GM12874 (cell line): Measurements from ENCODE around the gene TMEM208.

ENCODE experiments used
- CTCF ChIP-seq: IDR thresholded peaks from 2 replicates; pipeline ENCODE4 v1.5.1; 2011; ENCODE audit warnings: low read depth, mild to moderate bottlenecking, control low read depth, low read length, moderate library complexity; ENCODE audit not compliant: insufficient read depth

TMEM208 gene

GRCh38 chr16:67193536-67193935 is 33.4 kb upstream of the TMEM208 start:
- no peak for TF ChIP-seq CTCF

GRCh38 chr16:67194260-67194659 is 32.7 kb upstream of the TMEM208 start:
- TF ChIP-seq CTCF = no peak

- TF ChIP-seq CTCF = no peak
These were observed 31.3 kb upstream of the TMEM208 start for GRCh38 chr16:67195676-67196075.

- no peak for TF ChIP-seq CTCF
These were observed 30.0 kb upstream of the TMEM208 start for GRCh38 chr16:67196881-67197280.

- TF ChIP-seq CTCF = no peak
These were observed 29.2 kb upstream of the TMEM208 start for GRCh38 chr16:67197704-67198103.

GRCh38 chr16:67198238-67198734 is 28.6 kb upstream of the TMEM208 start:
- peak; percentile 64 for TF ChIP-seq CTCF

GRCh38 chr16:67199011-67199807 is 27.7 kb upstream of the TMEM208 start, which contains the start of gene ELMO3:
TSS of gene ELMO3 (plus strand) at chr16:67199131. CDS start at chr16:67199327, 196 bp downstream.
- no peak for TF ChIP-seq CTCF
